ENCODE measurements around the gene MAGI2.

- TF ChIP-seq CTCF (IDR thresholded peaks at IDR 0.05) (no peak), POLR2A (IDR thresholded peaks at IDR 0.05) (no peak)
Observed at GRCh38 chr7:79149831-79150230, 303.6 kb downstream of the MAGI2 start.

Data from esophagus squamous epithelium (tissue), 4 donors.